ENCODE measurements around the gene SLIT3.

SLIT3 gene

DNA sequence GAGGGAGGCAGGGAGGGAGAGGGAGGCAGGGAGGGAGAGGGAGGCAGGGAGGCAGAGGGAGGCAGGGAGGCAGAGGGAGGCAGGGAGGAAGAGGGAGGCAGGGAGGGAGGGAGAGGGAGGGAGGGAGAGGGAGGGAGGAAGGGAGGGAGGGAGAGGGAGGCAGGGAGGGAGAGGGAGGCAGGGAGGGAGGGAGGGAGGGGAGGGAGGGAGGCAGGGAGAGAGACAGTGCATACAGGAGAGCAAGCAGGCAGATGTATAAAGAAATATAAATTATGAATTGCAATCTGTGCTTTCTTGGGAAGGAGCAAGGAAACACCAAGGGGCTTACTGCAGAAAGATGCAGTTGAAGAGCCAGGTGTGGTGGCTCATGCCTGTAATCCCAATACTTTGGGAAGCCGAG lies 574.6 kb downstream of the SLIT3 start:
- Histone ChIP-seq H3K9me3 (ENCODE audit: control insufficient read depth, insufficient read depth, low read length) (no peaks in the 10 kb centered on the region), H3K4me3 (ENCODE audit: low read depth, low read length) (no peak overlapping the region), H3K4me1 (ENCODE audit: control insufficient read depth, insufficient read depth, low read length) (no peaks in the 10 kb centered on the region), H3K27me3 (ENCODE audit: control insufficient read depth, insufficient read depth, low read length) (no peaks in the 10 kb centered on the region), H3K36me3 (ENCODE audit: control insufficient read depth, insufficient read depth, low read length) (no peaks in the 10 kb centered on the region), H3K9ac (ENCODE audit: low read depth, low read length) (no peak overlapping the region)

DNA sequence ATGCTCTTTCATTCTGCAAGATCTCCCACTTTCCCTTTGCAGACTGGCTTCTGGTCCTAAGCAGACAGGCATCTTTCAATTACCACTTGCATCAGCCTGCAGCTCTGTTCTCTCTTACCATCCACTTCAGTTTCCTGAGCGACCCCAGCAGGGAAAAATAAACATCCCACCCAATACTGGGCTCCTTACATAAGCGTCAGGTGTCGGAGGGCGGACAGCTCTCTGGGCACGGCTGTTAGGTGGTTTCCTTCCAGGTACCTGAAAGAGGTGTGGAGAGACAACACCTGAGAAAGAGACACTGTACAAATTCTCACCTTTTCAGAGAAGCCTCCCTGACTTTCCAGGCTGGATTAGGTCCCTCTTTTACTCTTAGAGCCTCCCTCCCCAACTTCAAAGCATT lies 576.7 kb downstream of the SLIT3 start:
- no peaks in the 10 kb centered on the region for H3K9me3 ChIP-seq (ENCODE audit: control insufficient read depth, insufficient read depth, low read length)
- H3K4me3 ChIP-seq (ENCODE audit: low read depth, low read length): no peak overlapping the region
- no peaks in the 10 kb centered on the region for H3K4me1 ChIP-seq (ENCODE audit: control insufficient read depth, insufficient read depth, low read length)
- H3K27me3 ChIP-seq (ENCODE audit: control insufficient read depth, insufficient read depth, low read length): no peaks in the 10 kb centered on the region
- H3K36me3 ChIP-seq (ENCODE audit: control insufficient read depth, insufficient read depth, low read length): no peaks in the 10 kb centered on the region
- no peak overlapping the region for H3K9ac ChIP-seq (ENCODE audit: low read depth, low read length)

DNA sequence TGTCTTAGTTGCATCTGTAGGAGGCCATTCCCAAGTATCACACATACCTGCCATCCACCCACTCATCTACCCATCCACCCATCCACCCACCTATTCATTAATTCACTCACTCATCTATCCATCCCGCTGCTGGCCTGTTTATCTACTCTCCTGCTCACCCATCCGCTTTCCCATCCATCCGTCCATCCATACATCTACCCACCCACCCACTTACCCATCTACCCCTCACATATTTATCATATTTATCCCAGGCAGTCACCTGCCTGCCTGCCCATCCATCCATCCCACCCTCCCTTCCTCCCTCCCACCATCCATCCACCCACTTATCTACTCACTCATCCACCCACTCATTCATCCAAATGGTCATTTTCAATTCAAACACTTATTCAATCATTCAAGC lies 577.9 kb downstream of the SLIT3 start:
- Histone ChIP-seq H3K27me3 (ENCODE audit: control insufficient read depth, insufficient read depth, low read length) (no peaks in the 10 kb centered on the region), H3K4me1 (ENCODE audit: control insufficient read depth, insufficient read depth, low read length) (no peaks in the 10 kb centered on the region), H3K9ac (ENCODE audit: low read depth, low read length) (no peak overlapping the region), H3K4me3 (ENCODE audit: low read depth, low read length) (no peak overlapping the region), H3K9me3 (ENCODE audit: control insufficient read depth, insufficient read depth, low read length) (no peaks in the 10 kb centered on the region), H3K36me3 (ENCODE audit: control insufficient read depth, insufficient read depth, low read length) (no peaks in the 10 kb centered on the region)

DNA sequence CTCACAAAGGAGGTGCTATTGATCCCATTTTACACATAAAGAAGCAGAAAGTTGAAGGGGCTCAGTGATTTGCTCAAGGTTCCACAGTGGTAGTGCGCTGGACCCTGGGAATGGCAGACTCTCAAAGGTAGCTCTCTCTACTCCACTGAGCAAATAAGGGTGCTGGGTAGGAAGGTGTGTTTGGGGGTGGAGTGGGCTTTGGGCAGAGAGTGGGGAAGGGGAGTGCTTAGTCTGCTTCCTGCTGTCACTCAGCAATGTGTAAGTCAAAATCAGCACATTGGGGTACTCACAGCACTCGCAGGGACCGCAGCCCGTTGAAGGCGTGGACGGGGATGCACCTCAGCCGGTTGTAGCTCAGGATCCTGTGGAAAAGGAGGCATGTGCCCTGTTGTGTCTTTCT lies 579.0 kb downstream of the SLIT3 start:
- no peaks in the 10 kb centered on the region for H3K9me3 ChIP-seq (ENCODE audit: control insufficient read depth, insufficient read depth, low read length)
- no peaks in the 10 kb centered on the region for H3K36me3 ChIP-seq (ENCODE audit: control insufficient read depth, insufficient read depth, low read length)
- no peaks in the 10 kb centered on the region for H3K4me1 ChIP-seq (ENCODE audit: control insufficient read depth, insufficient read depth, low read length)
- H3K27me3 ChIP-seq (ENCODE audit: control insufficient read depth, insufficient read depth, low read length): no peaks in the 10 kb centered on the region
- H3K9ac ChIP-seq (ENCODE audit: low read depth, low read length): no peak overlapping the region
- H3K4me3 ChIP-seq (ENCODE audit: low read depth, low read length): no peak overlapping the region

DNA sequence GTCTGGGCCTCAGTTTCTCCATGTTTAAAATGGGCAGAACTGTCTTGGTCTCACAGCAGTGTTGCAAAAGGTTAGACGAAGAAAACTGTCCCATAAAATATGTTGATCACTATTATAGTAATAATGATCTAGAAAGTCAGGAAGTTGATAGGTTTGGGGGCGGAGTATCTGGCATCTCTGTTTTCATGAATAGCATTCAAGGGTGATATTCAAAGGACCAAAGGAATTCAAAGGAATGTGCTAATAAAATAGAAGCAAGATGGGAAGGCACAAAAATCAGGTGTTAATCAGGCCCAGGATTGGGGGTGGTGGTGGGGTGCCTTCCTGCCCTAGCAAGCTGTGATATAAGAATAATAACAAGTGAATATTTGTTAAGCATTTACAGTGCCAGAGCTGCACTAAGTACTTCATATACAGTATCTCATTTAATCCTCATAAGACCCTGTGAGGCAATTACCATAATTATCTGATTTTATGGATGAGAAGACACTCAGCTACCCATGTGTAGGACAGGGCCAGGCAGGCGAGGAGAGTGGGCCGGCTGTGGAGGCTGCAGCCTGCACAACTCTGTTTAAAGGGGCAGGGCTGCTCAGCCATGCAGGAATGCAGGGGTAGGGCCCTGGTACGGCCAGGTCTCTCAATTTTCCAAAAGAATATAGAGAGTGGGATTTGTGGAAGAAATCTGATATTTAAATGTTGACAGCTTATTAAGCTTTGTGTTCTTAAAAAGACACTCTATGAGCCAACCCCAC lies 579.8 kb downstream of the SLIT3 start:
- no peaks in the 10 kb centered on the region for H3K36me3 ChIP-seq (ENCODE audit: control insufficient read depth, insufficient read depth, low read length)

DNA sequence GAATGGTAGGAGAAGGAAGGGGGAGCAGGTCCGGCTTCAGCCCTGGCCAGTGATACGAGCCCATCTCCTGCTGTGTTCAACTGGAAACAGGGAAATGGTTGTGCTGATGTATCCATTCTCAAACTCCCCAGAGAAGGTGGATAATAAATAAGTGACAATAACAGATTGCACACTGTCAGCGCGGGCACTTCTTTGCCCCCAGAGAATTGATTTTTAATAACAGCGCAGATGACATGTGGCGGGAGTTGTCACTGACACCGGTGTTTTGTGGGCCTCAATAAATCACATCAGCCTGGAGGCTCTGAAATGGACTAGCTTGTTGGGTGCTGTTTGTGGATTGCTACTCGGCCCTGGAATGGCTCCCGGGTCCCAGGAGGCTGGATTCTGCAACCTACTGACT lies 580.4 kb downstream of the SLIT3 start:
- no peak overlapping the region for H3K4me3 ChIP-seq (ENCODE audit: low read depth, low read length)
- no peaks in the 10 kb centered on the region for H3K27me3 ChIP-seq (ENCODE audit: control insufficient read depth, insufficient read depth, low read length)
- no peaks in the 10 kb centered on the region for H3K9me3 ChIP-seq (ENCODE audit: control insufficient read depth, insufficient read depth, low read length)
- H3K4me1 ChIP-seq (ENCODE audit: control insufficient read depth, insufficient read depth, low read length): no peaks in the 10 kb centered on the region
- H3K36me3 ChIP-seq (ENCODE audit: control insufficient read depth, insufficient read depth, low read length): no peaks in the 10 kb centered on the region
- H3K9ac ChIP-seq (ENCODE audit: low read depth, low read length): no peak overlapping the region

More for the DNA sequence above, 579.8 kb downstream of the SLIT3 start:
- no peak overlapping the region for H3K4me3 ChIP-seq (ENCODE audit: low read depth, low read length)
- no peaks in the 10 kb centered on the region for H3K9me3 ChIP-seq (ENCODE audit: control insufficient read depth, insufficient read depth, low read length)
- no peaks in the 10 kb centered on the region for H3K4me1 ChIP-seq (ENCODE audit: control insufficient read depth, insufficient read depth, low read length)
- no peak overlapping the region for H3K9ac ChIP-seq (ENCODE audit: low read depth, low read length)
- no peaks in the 10 kb centered on the region for H3K27me3 ChIP-seq (ENCODE audit: control insufficient read depth, insufficient read depth, low read length)

DNA sequence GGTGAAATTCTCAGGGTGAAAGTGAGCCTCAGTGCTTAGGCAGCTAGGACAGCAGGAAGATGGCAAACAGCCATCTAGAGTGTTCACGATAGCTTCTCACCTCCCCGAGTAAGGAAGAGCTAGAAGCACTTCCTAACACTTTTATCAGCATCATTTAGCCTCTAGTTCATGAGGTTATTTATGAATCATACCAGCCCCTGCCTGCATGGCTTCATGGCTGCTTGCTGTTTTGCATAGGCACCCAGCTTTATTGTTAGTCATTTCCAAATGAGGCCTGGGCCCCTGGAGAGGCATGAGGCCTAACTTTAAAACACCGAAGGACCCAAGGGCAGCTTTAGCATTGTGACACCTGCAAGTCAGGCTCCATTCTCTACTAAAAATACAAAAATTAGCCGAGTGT lies 586.9 kb downstream of the SLIT3 start:
- no peaks in the 10 kb centered on the region for H3K27me3 ChIP-seq (ENCODE audit: control insufficient read depth, insufficient read depth, low read length)
- H3K4me1 ChIP-seq (ENCODE audit: control insufficient read depth, insufficient read depth, low read length): no peaks in the 10 kb centered on the region
- H3K9ac ChIP-seq (ENCODE audit: low read depth, low read length): no peak overlapping the region

DNA sequence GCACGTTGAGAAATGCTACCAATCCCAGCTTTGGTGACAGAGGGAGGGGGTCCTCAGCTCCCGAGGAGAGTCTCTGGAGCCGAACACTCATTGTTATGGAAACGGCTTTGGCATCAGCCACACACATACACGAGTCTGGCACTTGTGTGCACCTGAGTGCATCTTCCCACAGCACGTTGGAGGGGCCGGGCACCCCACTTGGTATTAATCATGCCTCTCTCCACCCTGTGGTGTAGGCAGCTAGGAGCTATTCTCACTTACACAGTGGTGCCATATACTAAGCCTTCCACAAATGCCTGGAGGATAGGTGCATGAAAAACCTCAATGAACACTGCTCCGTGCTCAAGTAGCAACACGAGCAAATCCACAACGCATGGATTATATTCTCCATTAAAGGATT lies 587.9 kb downstream of the SLIT3 start:
- no peaks in the 10 kb centered on the region for H3K36me3 ChIP-seq (ENCODE audit: control insufficient read depth, insufficient read depth, low read length)
- no peaks in the 10 kb centered on the region for H3K4me1 ChIP-seq (ENCODE audit: control insufficient read depth, insufficient read depth, low read length)
- no peaks in the 10 kb centered on the region for H3K27me3 ChIP-seq (ENCODE audit: control insufficient read depth, insufficient read depth, low read length)
- no peak overlapping the region for H3K4me3 ChIP-seq (ENCODE audit: low read depth, low read length)
- H3K9ac ChIP-seq (ENCODE audit: low read depth, low read length): no peak overlapping the region
- no peaks in the 10 kb centered on the region for H3K9me3 ChIP-seq (ENCODE audit: control insufficient read depth, insufficient read depth, low read length)

More for the DNA sequence above, 586.9 kb downstream of the SLIT3 start:
- Histone ChIP-seq H3K36me3 (ENCODE audit: control insufficient read depth, insufficient read depth, low read length) (no peaks in the 10 kb centered on the region), H3K4me3 (ENCODE audit: low read depth, low read length) (no peak overlapping the region), H3K9me3 (ENCODE audit: control insufficient read depth, insufficient read depth, low read length) (no peaks in the 10 kb centered on the region)

DNA sequence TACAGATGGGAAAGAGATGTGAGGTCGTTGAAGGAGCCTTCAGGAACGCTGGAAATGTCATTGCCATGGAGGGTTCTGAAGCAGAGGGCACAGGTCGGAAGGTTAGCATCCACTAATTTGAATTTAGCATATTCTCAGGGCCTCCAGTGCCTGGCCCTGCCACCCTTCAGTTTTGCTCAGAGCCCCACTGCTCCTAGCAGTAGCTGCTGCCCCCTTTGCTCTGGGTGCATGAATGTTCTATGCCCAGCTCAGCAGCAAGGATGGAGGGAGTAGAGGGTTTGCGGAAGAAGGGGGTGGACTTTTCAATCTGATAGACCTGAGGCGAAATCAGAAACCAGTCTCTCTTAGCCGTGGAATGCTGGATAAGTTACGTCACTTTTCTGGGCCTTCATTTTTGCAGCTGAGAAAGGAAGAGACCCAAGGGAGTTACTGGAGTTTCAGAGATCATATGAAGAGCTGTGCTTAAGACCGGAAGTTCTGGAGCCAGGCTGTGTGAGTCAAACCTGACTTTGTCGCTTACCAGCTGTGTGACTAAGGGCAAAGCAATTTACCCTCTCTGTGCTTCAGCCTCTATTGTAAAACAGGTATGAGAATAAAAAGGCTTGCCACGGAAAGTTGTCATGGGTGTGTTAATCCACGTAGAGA lies 588.5 kb downstream of the SLIT3 start:
- Histone ChIP-seq H3K4me1 (ENCODE audit: control insufficient read depth, insufficient read depth, low read length) (no peaks in the 10 kb centered on the region), H3K9me3 (ENCODE audit: control insufficient read depth, insufficient read depth, low read length) (no peaks in the 10 kb centered on the region), H3K27me3 (ENCODE audit: control insufficient read depth, insufficient read depth, low read length) (no peaks in the 10 kb centered on the region), H3K36me3 (ENCODE audit: control insufficient read depth, insufficient read depth, low read length) (no peaks in the 10 kb centered on the region), H3K9ac (ENCODE audit: low read depth, low read length) (no peak overlapping the region), H3K4me3 (ENCODE audit: low read depth, low read length) (no peak overlapping the region)

DNA sequence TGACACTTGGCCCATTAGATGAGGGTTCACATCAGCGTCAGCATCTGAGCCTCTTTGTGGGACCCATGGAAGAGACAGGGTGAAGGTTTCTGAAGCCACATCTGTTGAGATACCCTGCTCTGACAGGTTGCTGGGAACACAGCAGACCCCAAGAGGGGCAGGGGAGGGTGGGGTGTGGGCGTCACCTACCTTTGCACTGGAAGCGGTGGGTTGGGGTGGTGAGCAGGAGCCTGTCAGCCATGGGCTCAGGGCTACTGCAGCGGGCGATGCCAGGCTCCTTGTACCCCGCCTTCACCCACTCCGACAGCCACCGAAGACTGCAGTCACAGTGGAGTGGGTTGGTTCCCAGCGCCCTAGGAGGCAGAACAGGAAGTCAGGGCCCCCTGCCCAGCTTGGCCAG lies 590.2 kb downstream of the SLIT3 start:
- Histone ChIP-seq H3K9ac (ENCODE audit: low read depth, low read length) (no peak overlapping the region), H3K27me3 (ENCODE audit: control insufficient read depth, insufficient read depth, low read length) (no peaks in the 10 kb centered on the region), H3K4me1 (ENCODE audit: control insufficient read depth, insufficient read depth, low read length) (no peaks in the 10 kb centered on the region), H3K4me3 (ENCODE audit: low read depth, low read length) (no peak overlapping the region), H3K36me3 (ENCODE audit: control insufficient read depth, insufficient read depth, low read length) (no peaks in the 10 kb centered on the region), H3K9me3 (ENCODE audit: control insufficient read depth, insufficient read depth, low read length) (no peaks in the 10 kb centered on the region)

DNA sequence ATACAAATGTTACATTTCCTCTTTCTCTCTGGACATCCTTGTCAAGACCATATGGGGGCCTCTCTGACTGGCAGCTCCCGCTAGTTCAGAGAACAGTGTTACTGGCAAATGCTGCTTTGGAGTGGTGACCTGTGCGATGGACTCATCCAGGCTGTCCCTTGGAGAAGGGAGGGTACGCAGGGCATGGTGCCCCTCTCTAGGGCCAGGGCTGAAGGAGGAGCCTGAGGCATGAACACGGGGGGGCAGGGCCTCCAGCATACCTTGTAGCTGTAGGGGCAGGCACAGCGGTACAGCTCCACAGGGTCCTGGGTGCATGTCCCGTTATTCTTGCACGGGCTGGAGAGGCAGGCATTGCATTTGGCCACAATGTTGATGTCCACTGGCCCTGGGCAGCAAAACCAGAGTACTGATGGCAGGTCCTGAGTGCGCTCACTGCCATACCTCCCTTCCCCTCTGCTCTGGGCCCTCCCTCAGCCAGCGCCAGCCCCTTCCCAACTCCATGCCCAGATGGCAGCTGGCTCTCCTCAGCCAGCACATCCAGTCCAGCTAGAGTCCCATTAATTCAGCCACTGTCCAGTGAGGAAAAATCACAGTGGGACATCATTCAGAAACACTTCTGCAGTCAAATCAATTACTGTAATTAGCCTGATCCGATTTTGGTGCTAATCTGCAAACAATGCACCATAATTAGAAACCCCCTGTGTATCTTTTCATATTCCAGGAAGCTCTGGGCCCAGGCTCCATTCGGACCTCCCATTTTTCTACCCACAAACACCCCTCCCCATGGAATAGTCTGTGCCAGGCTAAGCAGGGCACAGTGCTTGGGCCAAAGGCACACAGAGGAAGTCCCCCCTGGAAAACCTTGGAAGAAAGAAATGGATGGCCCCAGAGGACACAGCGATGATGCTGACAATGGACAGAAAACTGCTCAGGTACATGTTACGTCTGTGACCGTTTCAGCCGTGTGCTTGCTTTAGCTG lies 592.9 kb downstream of the SLIT3 start:
- Histone ChIP-seq H3K4me1 (ENCODE audit: control insufficient read depth, insufficient read depth, low read length) (no peaks in the 10 kb centered on the region), H3K9me3 (ENCODE audit: control insufficient read depth, insufficient read depth, low read length) (no peaks in the 10 kb centered on the region), H3K27me3 (ENCODE audit: control insufficient read depth, insufficient read depth, low read length) (no peaks in the 10 kb centered on the region), H3K36me3 (ENCODE audit: control insufficient read depth, insufficient read depth, low read length) (no peaks in the 10 kb centered on the region), H3K9ac (ENCODE audit: low read depth, low read length) (no peak overlapping the region), H3K4me3 (ENCODE audit: low read depth, low read length) (no peak overlapping the region)
